DMS 273 treated with DMSO at 0.1 percent for 48 hours (cell line): ENCODE data around the gene FAH.

Experiments
- DNase-seq: peaks from one replicate; lab custom pipeline; 2025; lab: John Stamatoyannopoulos, UW

FAH gene

DNA sequence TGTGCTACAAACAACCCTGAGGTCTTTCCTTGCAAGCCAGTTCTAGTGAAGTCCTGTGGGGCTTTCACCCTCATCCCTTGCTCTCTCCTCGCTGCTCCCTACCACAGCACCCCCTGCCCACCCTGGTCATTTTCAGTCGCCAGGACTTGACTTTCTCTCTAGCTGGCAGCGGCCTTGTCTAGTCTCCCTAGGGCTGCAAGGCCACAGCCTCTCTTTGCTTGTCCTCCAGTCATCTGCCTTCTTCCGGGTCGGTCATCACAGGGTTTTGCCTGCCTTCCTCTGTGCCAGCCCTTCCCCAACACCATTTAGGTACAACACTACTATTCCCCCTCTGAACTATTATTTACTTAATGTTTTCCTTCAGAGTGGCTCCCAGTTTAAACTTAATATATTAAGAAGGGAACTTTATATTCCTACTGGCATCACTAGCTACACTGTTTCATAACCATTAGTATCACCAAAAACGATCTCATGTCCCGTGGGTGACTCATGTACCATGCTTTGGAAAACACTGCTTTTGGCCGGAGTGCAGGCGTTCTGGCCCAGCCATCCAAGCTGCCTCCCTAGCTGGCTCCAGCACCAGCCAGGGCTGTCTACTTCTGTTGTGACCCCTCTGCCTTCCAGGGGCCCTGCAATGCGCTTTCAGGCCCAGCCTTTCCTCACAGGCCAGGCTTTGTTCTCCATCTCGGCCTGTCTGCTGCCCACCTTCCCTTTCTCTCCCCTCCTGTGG lies 21.4 kb downstream of the FAH start:
- no peak for DNase-seq

DNA sequence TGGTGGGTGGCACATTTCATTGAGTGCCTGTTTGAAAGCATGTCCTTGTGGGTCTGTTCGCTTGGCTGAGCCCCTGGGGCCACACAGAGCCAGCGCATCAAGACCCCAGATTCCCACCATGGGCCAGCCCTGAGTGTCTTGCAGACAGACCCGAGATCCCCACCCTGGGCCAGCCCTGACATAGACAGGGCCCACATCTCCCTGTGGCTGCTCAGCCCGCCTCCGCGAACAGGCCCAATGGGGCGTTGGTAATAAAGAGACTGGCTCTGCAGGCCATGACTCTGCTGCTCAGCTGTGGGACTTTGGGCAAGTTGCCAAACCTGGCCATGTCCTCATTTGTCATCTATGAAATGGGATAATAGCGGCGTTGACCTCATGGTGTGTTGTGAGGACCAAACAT lies 22.6 kb downstream of the FAH start:
- DNase-seq, result no peak

DNA sequence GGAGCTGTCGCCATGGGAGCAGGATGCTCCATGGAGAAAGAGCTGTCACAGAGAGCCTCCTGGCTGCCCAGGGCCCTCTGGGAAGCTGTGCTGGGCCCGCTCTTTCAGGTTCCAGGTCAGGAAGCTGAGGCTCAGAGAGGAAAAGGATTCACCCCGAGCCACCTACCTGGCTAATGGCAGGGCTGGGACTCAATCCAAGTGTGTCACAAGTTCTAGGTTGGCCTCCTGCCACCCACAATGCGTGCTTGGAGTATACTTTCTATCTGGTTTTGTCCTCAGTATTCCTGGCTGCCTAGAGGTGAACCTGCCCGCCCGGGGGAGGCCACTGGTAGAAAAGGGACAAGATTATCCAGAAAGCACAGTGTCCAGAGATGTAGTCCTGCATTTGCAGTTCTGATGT lies 23.6 kb downstream of the FAH start:
- DNase-seq, result no peak

GRCh38 chr15:80177156-80177555 lies 24.4 kb downstream of the FAH start:
- DNase-seq, result no peak

GRCh38 chr15:80179025-80179759 lies 26.4 kb downstream of the FAH start:
- DNase-seq, result no peak

DNA sequence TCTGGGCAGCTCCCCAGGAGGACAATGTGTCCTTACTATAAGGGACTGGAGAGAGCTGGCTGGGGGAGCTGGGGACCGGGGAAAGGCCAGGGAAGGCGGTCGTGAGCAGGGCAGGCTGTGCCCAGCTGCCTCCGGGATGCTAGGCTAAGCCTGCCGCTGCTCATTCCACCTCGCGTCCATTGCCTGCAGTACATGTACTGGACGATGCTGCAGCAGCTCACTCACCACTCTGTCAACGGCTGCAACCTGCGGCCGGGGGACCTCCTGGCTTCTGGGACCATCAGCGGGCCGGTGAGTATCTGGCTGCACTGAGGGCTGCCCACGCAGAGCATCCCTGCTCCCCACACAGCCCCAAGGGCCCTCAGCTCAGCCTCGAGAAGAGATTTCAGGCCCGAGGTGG lies 27.1 kb downstream of the FAH start:
- no peak for DNase-seq

GRCh38 chr15:80180468-80180867 lies 27.7 kb downstream of the FAH start:
- no peak for DNase-seq

DNA sequence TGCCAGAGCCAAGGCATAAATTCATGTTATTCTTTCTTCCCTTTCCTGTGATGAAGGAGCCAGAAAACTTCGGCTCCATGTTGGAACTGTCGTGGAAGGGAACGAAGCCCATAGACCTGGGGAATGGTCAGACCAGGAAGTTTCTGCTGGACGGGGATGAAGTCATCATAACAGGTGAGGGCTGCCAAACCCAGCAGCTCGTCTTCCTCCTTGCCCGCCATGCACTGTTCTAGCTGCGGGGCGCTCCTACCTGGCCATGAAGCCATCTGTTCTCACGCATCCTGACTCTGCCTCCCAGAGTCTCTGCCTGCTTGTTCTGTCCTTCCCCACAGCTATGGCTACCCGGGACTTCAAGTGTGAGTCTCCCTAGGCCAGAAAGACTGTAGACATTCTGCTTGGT lies 28.2 kb downstream of the FAH start:
- DNase-seq, result no peak

DNA sequence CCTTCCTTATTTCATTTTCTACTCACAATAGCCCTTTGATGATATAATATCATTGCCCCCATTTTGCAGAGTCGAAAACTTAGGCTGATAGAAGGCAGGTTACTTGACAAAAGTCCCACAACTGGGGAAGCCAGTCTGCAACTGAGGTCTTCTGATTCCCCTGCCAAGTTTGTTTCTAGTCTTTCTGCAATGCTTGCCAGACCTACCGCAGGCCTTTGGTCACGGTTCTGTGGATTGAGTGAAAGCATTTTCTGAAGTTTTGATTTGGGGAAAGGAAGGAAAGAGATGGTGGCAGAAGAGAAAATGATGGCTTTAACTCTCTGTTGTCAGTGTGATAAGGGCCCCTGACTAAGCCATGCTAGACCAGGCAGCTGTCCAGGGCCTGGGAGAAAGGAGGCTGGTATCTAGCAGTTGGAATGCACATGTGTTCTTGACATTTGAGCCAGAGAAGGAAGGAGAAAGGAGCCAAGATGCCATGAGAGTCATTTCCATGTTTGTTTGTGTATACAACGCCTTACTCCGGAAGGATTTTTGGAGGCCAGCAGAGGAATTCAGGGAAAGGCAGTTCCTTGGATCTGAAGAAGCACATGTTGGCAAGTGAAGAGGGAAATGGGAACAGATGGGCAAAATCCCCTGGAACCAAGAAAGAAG lies 29.9 kb downstream of the FAH start:
- DNase-seq, result no peak

DNA sequence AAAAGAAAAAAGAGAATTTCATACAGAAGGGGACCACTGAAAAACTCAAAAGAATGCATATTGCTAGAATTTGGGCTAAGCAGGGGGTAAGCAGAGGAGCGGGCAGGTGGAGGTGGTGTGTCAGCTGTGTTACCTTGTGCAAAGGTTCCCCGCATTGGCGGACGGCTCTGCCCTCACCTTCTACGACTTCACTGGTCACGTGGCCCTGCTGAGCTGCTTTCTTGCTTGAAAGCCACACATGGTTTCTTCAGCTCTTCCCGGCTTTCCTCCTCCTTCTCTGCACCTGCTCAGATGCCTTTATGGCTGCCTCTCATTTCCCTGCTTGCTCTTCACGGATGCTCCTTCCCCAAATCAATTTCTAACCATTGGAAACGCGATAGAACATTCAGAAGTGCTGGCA lies 30.5 kb downstream of the FAH start:
- no peak for DNase-seq

GRCh38 chr15:80183886-80184285 lies 31.1 kb downstream of the FAH start:
- no peak for DNase-seq

DNA sequence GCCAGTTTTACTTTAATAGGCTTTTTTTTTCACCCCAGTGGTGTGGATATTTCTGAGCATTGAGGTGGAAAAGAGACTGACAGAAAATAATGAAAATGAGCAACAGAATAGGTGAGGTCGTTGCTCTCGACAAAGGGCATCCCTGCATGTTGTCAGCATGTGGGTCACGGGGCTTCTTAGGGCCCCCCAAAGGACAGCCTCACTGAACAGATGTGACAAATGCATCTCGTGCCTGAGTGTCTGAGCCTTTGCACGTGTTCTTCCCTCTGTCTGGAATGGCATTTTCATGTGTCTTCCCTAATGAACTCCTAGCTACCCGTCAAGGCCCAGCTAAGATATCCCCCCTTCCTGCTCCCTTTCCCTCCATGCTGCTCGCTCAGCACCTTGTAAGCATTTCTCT lies 31.8 kb downstream of the FAH start:
- DNase-seq, result no peak

- no peak for DNase-seq
These were observed 32.4 kb downstream of the FAH start for GRCh38 chr15:80185152-80185551.

DNA sequence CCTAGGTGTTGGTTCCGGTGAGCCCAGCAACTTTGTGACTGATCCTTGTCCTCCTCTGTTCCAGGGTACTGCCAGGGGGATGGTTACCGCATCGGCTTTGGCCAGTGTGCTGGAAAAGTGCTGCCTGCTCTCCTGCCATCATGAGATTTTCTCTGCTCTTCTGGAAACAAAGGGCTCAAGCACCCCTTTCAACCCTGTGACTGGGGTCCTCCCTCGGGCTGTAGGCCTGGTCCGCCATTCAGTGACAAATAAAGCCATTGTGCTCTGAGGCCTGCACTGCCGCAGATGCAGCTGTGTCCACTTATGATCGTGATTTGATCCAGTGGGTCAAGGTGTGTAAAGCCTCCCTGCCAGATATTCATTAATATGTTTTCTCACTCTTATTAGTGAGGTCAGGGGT lies 33.3 kb downstream of the FAH start:
- no peak for DNase-seq

GRCh38 chr15:80186597-80186996 lies 33.8 kb downstream of the FAH start:
- no peak for DNase-seq

DNA sequence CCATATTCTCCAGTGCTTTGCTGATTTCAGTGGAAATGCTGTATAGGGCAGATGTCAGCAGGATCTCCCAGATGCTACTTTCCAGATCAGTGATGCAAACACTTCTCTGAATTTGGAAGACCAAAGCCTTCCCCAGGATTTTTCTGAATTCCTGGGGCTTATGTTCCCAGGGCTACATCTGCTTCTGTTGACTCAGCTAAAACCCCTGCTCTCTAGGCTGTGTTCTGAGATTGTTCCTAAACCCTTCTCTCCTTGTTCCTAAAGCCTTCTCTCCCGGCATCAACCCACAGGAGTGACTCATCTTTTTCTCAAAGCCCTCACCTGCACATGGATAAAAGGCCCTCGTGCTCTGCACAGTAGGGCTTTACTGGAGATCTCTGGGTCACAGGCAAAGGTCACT lies 35.5 kb downstream of the FAH start:
- DNase-seq, result no peak

DNA sequence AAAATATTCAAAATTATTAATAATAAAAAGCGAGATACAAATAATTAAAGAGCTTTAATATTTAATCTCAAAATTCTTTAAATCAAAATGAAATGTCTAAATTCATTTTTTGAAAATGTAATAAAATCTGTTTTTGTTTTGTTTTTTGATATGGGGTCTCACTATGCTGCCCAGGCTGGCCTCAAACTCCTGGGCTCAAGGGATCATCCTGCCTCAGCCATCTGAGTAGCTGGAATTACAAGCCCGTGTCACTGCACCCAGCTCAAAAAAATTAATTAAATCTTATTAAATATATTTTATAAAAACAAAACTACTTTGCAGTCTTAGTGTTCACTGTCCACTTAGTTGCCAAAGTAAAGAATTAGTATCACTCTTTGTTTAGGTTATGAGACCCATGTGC lies 38.4 kb downstream of the FAH start:
- no peak for DNase-seq

DNA sequence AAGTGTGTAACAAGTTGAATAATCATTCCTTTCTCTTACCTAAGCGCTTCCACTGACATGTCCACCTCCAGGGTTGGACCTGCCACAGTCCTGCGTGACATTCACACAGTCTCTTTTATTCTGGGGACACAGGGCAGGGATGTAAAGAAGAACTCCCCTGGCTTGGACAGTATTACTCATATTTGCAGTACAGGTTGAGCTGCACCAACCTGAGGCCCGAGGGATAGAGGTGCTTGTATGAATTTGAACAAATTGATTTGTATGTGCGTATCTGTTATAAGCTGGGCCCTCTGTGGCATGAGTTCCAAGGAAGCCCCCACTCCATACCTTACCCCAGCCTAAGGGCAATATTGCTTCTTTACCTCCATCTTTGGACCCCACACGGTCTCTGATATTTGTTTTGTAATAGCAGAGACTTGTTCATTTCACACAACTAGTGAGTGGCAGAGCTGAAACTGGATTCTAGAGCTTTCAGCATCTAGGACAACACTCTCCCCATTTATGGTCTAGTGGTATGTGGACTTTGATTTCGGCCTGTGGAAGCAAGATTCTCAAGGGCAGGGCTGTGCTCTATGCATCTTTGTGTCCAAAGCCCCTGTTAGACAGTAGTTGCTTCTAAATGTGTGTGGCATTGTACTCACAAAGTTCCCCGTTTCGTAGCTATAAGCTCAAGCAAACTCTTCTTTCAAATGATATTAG lies 39.2 kb downstream of the FAH start:
- DNase-seq, result no peak

GRCh38 chr15:80194186-80194585 lies 41.4 kb downstream of the FAH start:
- DNase-seq, result no peak

- DNase-seq, result no peak
These were observed 42.1 kb downstream of the FAH start for GRCh38 chr15:80194914-80195313.

GRCh38 chr15:80199366-80199765 lies 46.6 kb downstream of the FAH start:
- DNase-seq, result no peak

GRCh38 chr15:80199869-80200268 lies 47.1 kb downstream of the FAH start:
- DNase-seq, result no peak
